Metanephros (tissue), 1 donor: Measurements from ENCODE around the gene DLST. TPM values are rescaled to one million over a fixed set of nuclear protein-coding genes. Genes with fewer than 3 reads are reported as not detected.

ENCODE experiments used
- total RNA-seq: library from RNA; depleted of rRNA; stranded (reverse); fragments of >200 nt; gene quantifications from one replicate; pipeline ENCODE4 v1.2.3, GENCODE V29; 2014

DLST gene
- total RNA-seq, result 72.3 TPM

DNA sequence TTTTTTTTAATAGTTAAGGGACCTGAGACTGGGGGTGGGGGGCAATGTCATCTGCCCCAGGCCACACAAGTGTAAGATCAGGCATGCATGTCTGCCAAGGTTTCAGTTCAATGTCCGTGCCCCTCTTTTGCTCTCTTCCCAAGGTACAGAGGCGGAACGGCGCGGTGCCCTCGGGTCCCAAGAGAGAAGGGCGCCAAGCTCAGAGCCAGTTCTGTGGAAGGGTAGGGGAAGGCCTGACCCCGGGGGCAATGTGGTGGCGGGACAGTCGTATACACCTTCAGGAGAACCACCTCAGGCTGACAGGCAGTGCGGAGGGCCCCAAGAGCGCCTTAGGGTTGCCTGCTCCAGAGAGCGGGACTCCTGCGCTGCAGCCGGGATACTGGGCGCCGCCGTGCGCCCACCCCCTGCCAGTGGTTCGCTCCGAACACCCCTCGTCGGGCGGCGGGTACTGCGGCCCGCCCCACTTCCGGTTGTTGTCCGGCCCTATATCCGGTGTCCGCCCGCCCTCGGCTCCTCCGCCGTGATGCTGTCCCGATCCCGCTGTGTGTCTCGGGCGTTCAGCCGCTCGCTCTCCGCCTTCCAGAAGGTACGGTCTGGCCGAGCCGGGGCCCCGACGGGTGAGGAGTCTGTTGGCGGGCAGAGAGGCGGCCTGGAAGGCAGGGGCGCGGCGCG is at the start of gene DLST:
DLST (plus strand) TSS at position 486 of the 672 bp plus-strand sequence; CDS start at position 524, 38 bp downstream.

DNA sequence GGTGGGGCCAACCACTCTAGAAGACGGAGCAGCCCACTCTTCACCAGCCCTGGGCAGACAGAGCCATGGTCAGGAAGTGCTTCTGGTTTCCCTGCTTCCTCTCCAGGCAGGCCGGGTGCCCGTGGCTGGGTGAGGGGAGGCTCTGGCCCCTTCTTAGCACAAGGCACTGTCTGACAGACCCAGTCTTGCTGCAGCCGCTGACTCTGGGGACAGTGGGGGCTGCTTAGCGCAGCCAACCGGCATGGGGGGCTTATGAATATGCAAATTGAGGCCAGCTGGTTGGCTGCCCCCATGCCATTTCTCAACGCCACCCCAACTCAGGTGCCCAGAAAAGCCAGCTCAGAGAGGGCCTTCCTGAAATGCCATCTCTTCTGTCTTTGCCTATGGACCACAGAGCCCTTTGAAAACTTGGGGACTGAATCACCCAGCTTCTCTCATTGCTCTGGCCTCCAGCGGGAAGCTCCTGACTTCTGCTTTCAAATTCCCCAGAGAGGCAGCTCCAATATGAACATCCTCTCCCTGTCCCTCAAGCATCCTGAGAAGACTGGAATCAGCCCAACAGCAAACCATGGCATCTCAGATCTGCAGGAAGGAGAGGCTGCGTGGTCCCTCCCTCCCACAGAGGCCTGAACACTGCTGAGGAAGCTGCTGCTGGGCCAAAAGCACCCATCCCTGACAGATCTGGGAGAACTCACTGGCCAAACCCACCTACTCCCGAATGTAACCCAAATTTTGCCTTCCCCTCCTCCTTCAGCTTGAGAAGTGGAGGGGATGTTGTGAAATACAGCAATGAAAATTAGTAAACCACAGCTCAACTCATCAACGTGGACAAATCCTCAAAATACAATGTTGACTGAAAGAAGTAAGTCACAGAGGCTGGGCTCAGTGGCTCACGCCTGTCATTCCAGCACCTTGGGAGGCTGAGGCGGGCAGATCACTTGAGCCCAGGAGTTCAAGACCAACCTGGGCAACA is 5.5 kb upstream of the DLST start, which contains the start of gene PROX2:
PROX2 (minus strand) TSS at position 205 of the 973 bp plus-strand sequence. CDS start 12,311 bp downstream, outside the sequence.

DNA sequence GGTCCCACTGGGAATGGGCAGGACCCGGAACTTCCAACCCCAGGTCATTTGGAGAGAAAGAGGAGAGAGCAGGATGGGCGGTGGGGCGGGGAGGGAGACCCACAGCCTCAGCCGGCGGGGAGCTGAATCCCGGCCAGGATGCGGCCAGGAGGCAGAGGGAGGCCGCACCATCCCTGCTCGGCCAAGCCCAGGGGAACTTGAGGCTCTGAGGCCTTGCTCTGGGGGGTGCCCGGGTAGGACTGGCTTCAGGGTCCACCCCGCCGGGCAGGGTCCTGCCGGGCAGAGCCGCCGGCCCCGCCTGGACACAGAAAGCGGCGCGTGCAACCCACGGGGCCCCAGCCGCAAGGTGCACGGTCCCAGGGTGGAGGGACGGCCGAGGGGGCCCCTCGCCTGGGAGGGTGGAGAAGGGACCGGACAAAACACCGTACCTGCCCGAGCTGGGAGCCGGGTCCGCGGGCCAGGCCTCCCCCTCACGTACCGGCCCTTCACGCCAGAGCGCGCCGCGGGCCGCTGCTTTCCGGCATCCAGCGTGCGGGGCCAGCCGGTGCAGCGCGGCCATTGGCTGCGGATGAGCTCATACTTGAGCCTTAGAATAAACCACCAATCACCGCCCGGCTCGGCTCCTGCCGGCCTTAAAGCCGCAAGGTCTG is 41.2 kb downstream of the DLST start, which contains the start of gene RPS6KL1:
RPS6KL1 (minus strand) TSS at position 509 of the 650 bp plus-strand sequence. CDS start 1,719 bp downstream, outside the sequence.

Other genes with a start within 250 kb of the DLST start
- gene AREL1, start 168.8 kb upstream of the DLST start, total RNA-seq, result 28.0 TPM
- gene FCF1, start 168.8 kb upstream of the DLST start, total RNA-seq, result 23.1 TPM
- gene YLPM1, start 118.6 kb upstream of the DLST start, total RNA-seq, result 70.0 TPM
- gene PROX2, start 5.8 kb upstream of the DLST start, total RNA-seq, result not detected
- 2.1 TPM for gene RPS6KL1, start 41.3 kb downstream of the DLST start, total RNA-seq
- gene PGF, start 73.7 kb downstream of the DLST start, total RNA-seq, result 9.6 TPM
- 39.3 TPM for gene EIF2B2, start 121.0 kb downstream of the DLST start, total RNA-seq
- gene MLH3, start 169.6 kb downstream of the DLST start, total RNA-seq, result 42.4 TPM
- 13.8 TPM for gene ACYP1, start 182.1 kb downstream of the DLST start, total RNA-seq
- 4.5 TPM for gene ZC2HC1C, start 187.7 kb downstream of the DLST start, total RNA-seq
- 110 TPM for gene NEK9, start 245.1 kb downstream of the DLST start, total RNA-seq